Raji (cell line): ENCODE data around the gene PDIA5.

Experiments used
- POLR2A ChIP-seq: IDR thresholded peaks from 2 replicates; pipeline ENCODE4 v1.6.1; 2011; ENCODE audit warnings: low read depth, low read length, control low read depth; ENCODE audit not compliant: insufficient read depth

The PDIA5 gene

DNA sequence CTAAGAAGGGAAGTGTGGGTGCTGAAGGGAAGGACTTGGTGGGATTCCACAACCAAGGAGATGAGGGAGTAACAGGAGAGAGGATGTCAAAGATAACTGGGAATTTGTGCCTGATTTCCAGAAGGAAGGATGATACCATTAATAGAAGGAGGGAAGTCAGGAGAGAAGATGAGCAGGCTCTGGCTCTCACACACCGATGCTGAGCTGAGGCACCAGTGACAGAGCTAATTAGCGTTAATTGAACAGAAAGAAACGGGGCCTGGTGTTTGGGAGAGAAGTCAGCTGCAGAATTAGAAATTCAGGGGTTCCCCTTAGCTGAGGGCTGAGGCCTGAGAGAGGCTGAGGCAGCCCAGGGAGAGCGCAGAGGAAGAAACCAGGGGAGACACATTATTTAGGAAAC lies 11.9 kb upstream of the PDIA5 start:
- TF ChIP-seq POLR2A: no peak

DNA sequence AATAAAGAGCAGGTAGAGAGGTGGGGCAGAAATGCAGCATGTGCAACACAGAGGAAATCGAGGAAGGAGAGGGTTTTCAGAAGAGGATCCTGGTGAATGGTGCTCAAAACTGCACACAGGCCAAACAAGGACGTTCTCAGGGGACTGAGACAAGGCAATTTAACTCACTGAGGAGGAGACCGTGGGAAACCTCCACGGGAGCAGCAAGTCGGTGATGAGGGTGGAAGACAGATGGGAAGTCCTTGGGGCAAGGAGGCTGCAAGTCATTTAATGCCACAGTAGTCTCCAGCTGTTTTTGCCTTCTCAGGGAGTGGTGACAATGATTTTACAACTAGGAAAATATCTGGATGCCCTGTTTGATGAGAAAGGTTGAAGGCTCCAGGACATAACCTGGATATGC lies 11.5 kb upstream of the PDIA5 start:
- TF ChIP-seq POLR2A: no peak

DNA sequence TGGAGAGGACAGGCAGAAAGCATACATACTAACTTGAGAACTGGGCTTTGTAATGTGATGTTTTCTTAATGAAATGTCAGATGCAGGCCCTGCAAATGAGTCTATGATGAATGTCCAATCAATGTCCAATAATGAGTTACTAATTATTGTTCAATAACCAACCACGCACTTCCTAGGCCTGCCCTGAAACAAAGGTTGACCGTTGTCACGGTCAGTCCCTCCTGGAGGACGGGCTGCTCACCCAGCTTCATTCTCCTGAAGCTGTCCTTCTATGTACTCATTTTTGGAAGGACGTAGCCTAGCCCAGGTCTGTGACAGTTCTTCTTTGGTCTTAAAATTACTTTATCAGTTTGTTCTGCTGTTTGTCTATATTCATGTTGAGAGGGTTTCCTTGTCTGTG lies 8.3 kb upstream of the PDIA5 start:
- TF ChIP-seq POLR2A: no peak

DNA sequence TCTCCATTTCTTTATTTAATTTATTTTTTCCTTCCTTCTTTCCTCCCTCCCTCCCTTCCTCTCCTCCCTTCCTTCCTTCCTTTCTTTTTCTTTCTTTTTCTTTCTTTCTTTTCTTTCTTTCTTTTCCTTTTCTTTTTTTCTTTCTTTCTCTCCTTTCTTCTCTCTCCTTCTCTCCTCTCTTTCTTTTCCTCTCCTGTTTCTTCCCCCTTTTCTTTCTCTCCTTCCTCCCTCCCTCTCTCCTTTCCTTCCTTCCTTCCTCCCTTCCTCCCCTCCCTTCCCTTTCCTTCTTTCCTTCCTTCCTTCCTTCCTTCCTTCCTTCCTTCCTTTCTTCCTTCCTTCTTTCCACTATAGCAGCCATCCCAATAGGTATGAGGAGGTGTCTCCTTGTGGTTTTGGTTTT lies 6.8 kb upstream of the PDIA5 start:
- no peak for TF ChIP-seq POLR2A

DNA sequence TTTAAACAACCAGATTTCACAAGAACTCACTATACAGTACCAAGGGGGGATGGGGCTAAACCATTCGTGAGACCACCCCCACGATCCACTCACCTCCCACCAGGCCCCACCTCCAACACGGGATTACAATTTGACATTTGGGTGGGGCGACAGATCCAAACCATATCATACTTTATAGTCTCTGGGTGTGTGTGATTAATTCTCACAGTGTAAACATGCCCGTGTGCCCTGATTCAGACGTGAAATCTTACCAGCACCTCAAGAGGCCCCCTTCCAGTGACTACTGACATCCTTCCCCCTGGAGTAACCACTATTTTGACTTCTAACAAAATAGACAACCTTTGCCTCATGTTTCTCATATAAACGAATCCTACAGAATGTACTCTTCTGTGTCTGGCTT lies 5.0 kb upstream of the PDIA5 start:
- TF ChIP-seq POLR2A: no peak

DNA sequence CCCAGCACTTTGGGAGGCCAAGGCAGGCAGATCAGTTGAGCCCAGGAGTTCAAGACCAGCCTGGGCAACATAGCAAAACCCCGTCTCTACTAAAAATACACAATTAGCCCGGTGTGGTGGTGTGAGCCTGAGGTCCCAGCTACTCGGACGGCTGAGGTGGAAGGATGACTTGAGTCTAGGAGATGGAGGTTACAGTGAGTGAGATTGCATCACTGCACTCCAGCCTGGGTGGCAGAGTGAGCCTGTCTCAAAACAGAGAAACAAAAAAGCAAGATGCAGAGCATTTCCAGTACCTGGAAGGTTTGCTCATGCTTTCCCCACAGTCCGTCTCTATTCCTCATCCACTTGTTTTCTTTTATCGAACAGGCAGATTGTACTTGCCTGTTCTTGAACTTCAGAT lies 3.8 kb upstream of the PDIA5 start:
- no peak for TF ChIP-seq POLR2A

DNA sequence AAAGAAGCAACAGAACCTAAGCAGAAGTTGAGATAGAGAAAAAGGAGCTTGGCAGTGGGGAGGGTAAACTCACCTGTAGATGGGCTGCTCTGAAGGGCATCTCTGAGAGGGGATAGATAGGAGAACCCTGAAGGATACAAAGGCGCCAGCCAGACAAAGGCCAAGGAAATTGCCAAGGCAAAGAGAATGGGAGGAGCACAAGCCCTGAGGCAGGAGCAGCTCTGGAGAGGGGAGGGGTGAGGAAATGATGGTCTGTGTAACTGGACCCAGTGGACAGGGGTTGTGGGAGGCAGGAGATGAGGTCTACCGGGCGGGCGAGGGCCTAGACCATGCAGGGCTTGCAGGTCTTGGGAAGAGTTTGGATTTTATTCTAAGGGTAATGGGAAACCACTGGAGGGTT lies 2.3 kb upstream of the PDIA5 start:
- no peak for TF ChIP-seq POLR2A

DNA sequence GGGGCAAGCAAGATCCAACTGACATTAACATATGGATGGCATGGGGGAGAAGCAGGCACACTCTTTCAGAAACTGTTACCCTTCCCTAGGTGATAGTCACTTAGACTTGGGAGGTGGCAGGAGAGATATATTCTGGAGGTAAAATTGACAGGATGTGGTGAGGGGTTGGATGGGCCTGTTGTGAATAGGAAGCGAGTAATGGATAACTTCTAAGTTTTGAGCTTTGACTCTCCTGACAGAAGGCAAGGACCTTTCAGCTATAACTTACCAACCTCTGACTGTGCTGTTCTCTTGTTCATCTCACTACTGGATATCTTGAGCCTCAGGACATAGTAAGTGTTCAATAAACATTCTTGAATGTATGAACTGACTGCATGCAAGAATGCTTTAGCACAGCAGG lies 1.9 kb upstream of the PDIA5 start:
- TF ChIP-seq POLR2A: no peak

DNA sequence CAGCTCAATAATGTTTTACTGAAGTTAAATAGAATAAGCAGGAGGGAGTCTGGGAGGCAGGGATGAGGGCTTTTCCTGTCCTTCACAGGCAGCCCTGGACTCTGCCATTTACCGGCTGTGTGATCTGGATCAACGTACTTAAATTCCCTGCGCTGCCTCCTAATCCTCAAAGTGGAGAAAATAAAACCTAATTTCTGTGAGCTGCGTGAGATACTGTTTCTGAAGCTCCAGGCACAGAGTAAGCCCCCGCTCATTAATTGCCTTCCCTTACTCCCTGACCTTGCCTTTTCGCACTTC lies 278 bp upstream of the PDIA5 start:
- TF ChIP-seq POLR2A: no peak

DNA sequence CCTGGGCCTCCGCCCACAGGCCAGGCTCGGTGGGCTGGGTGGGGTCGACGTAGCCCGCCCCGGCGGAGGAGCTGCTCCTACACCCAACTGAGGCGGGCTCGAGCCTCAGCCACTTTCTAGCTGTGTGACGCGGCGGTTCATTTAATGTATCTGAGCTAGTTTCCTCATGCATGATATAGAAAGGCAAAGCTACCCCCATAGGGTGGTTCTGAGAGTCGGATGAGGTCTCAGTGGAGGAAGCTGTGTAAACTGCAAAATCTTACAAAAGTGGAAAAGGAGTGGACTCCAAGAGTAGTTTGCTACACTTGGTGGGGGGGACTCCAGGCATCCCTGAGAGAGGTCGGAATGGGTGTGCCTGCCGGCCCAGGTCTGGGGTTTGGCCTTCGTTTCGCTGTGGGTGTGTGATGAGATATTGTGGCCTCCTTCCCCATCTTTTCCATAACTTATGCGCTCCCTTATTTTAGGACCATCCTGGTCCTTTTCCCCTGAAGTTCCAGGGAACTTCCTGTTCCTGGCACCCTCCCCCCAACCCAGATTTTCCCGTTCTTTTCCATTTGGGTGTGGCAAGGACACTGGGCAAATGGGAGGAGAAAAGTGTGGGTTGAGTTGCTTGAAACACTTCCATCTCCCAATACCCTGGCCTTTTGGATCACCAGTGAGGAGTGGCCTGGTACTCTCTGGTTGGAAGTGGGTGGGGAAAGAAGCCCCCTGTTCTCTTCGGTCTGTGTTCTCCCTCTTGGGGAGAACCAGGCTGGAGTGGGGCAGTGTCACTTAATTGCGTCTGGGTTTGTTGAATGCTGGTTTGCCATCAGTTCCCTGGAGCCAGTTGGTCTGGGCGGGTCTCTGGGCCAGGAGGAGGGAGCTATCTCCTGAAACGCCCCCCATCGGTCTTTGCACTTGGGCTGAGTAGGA lies 1.1 kb downstream of the PDIA5 start:
- TF ChIP-seq POLR2A: no peak

DNA sequence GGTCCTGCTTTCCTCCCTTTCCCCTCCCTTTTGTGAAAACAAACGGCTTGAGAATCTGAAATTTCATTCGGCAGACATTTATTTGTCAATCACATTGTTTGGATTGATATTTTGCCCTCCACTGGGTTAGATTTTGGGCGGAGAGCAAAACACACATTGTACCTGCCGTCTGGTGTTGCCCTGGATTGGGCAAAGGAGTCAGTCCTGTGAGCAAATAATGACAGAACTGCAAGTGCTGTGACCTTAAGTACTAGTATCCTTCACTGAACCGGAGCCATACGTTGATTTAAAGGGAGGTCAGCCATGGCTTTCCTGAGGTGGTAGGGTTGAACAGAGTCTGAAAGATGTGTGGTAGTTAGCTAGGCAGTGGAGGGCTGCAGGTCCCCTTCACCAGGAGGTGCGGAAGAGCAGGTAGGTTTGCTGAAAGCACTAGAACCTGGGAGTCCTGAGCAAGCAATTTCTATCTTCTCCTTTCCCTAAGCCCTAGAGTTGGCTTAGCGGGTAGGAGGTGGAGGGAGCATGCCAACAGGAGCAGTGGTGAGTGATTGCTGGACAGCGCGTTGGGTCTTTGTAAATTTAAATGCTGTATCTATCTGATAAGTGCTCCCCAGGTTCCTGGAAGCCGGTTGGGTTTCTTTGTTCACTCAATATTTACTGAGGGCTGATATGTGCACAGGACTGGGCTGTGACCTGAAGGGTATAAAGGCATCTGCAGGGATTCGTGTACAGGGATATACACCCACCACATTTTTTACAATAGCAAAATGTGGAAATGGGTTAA lies 2.0 kb downstream of the PDIA5 start:
- no peak for TF ChIP-seq POLR2A

DNA sequence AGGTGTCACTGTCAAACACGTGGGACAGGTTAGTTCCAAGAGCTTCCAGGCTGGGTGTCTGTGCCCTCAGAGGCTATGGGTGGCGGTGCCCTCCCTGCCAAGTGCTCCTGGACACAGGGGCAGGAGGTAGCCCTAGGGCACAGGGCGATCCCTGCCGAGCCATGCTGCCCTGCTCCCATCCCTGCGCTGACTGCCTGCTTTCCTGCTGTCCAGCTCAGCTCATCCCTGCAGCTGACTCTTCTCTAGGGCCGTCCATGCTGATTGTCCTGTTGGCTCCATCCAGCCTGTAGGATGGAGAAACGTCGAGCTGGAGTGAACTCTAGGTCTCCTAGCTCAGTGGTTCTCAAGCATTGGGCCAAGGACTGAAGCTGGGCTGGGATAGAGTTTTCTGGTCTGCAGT lies 3.7 kb downstream of the PDIA5 start:
- TF ChIP-seq POLR2A: no peak

DNA sequence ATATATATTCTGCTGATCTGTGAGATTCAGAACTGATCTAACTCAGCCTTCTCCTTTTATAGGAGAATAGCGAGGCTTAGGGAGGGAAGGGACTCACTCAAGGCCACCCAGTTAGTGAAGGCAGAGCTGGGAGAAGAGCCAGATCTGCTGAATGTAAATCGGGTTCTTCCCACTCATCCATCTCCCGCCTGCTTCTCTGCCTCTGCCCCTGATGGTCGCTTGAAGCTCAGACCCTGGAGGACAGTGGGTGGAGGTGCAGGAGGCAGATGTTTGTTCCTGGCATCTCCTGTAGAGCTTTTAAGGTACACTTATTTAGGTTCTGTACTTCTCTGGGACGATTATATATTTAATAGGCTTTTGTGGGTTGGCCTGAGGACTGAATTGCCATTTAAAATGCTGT lies 4.3 kb downstream of the PDIA5 start:
- no peak for TF ChIP-seq POLR2A

DNA sequence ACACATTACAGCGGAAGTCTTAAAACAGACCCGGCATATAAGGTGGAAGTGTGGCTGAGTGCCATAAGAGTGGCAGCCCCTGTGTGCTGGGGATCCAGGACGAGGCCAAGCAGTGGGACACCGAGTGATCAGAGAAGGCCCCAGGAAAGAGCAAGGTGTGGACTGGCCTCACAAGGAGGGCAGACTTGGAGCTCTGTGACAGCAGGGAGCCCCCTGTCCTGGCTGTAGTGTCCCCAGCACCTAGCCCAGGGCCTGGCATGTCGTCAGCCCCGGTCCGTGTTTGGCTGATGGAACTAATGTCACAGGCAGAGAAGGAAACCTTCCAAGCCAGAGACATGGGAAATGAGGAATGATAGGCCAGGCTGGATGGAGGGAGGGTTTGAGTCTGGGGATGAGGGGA lies 4.8 kb downstream of the PDIA5 start:
- TF ChIP-seq POLR2A: no peak

DNA sequence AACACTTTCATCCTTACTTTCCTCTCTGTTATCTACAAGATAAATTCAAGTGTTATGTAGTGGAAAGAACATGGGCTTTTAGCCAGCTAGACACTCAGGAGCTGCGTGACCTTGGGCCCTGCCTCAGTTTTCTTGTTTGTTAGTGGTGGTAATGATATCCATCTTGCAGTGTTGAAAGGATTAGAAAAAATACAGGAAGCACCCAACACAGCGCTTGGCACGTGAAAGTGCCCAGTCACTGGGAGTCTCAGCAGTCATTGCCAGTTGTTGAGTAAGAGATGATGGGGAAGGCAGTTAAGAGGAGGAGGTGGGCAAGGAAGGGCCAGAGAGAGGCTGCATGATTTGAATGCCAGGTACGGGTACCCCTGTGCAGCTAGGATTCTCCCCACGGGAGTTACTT lies 5.3 kb downstream of the PDIA5 start:
- TF ChIP-seq POLR2A: no peak

DNA sequence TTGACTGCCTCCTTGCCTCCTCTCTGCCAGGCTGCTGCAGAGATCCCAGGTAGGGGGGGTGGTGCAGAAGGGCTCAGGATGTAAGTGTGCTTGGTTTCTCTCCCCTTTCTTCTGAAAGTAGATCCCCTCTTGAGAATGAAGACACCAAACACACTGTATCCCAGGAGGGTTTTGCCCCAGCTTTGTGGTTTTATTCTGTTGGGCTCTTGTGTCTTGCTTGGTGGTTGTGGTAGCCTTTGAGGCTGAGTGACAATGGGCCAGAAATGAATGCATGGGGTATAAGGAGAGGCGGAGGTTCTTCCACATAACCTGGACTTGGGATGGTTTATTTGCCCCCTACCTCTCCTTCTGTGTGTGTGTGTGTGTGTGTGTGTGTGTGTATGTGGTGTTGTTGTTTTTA lies 5.7 kb downstream of the PDIA5 start:
- no peak for TF ChIP-seq POLR2A
